Endothelial cell of umbilical vein (primary cell): Measurements from ENCODE around the gene NPVF. TPM values are rescaled to one million over a fixed set of nuclear protein-coding genes. Genes with fewer than 3 reads are reported as not detected.

ENCODE experiments used
- BruUV-seq: library from RNA; stranded (reverse); fragments of 400-500 nt; replicated peaks from 2 replicates; lab custom pipeline; 2021; lab: Mats Ljungman, UMichigan
- CTCF ChIA-PET: fragments of 300-600, 350-600 bp; sonication (Branson Sonifier 250); formaldehyde crosslinking; loops from one replicate; lab custom pipeline; 2021; ENCODE audit warnings: antibody characterized with exemption, inconsistent platforms; lab: Charles Lee
- POLR2A ChIA-PET: fragments of 300-600, 350-600 bp; sonication (Branson Sonifier 250); formaldehyde crosslinking; loops from one replicate; lab custom pipeline; 2021; ENCODE audit warnings: antibody characterized with exemption, inconsistent platforms; lab: Charles Lee
- DNase-seq: peaks from one replicate; pipeline ENCODE4 v3.0.0-alpha.2; 2011; ENCODE audit warnings: low read depth, low spot score
- FAIRE-seq: peaks from 2 replicates; lab custom pipeline; 2011; peaks lifted over from hg19 to GRCh38; lab: Jason Lieb, UNC
- H2AFZ ChIP-seq: 2 replicates; pipeline ENCODE4 v1.6.0; 2012; ENCODE audit warnings: low read depth, low read length, control low read depth, inconsistent platforms
- H3K27ac ChIP-seq: 2 replicates; pipeline ENCODE4 v1.5.1; 2011; ENCODE audit warnings: low read depth, mild to moderate bottlenecking, control low read depth, low read length, moderate library complexity; ENCODE audit not compliant: insufficient read depth
- H3K27me3 ChIP-seq, 2 experiments: 2 replicates each; pipeline versions ENCODE4 v1.6.0 to v1.6.1; 2011; ENCODE audit warnings: low read length in 2 of 2, mixed read lengths in 1 of 2; ENCODE audit not compliant: control insufficient read depth in 2 of 2, insufficient read depth in 2 of 2
- H3K36me3 ChIP-seq, 2 experiments: 2 replicates in 1 of 2; 3 replicates in 1 of 2; pipeline ENCODE4 v1.5.1; 2011; ENCODE audit warnings: low read length in 2 of 2, mild to moderate bottlenecking in 1 of 2, moderate library complexity in 1 of 2; ENCODE audit not compliant: control insufficient read depth in 2 of 2, insufficient read depth in 2 of 2; ENCODE audit errors: extremely low read depth in 1 of 2
- H3K4me1 ChIP-seq: 3 replicates; pipeline ENCODE4 v1.5.1; 2011; ENCODE audit warnings: mild to moderate bottlenecking, low read length; ENCODE audit not compliant: control insufficient read depth, insufficient read depth; ENCODE audit errors: extremely low read depth
- H3K4me2 ChIP-seq: 2 replicates; pipeline ENCODE4 v1.6.1; 2011; ENCODE audit warnings: low read length, control low read depth, mixed read lengths; ENCODE audit not compliant: insufficient read depth
- H3K4me3 ChIP-seq, 3 experiments: fragments of 200-600 bp in 1 of 3; sonication (generic), shearing (Covaris generic) in 1 of 3; replicated peaks in 1 of 3; 2 replicates each; pipeline ENCODE4 v1.5.1; 2011 to 2016; ENCODE audit warnings: control low read depth in 3 of 3, low read length in 3 of 3, mild to moderate bottlenecking in 2 of 3, inconsistent platforms in 1 of 3, low read depth in 1 of 3, moderate library complexity in 1 of 3; ENCODE audit not compliant: insufficient read depth in 1 of 3
- H3K79me2 ChIP-seq: 2 replicates; pipeline ENCODE4 v1.6.0; 2012; ENCODE audit warnings: low read length, inconsistent platforms; ENCODE audit not compliant: control insufficient read depth, insufficient read depth
- H3K9ac ChIP-seq: replicated peaks from 2 replicates; pipeline ENCODE3; 2011; ENCODE audit warnings: low read length, control low read depth; ENCODE audit not compliant: insufficient read depth; ENCODE audit errors: extremely low read depth
- H3K9me1 ChIP-seq: replicated peaks from 3 replicates; pipeline ENCODE4 v1.6.0; 2011; ENCODE audit warnings: mild to moderate bottlenecking, low read length; ENCODE audit not compliant: control insufficient read depth, insufficient read depth; ENCODE audit errors: extremely low read depth
- H3K9me3 ChIP-seq: replicated peaks from 2 replicates; pipeline ENCODE4 v1.5.1; 2012; ENCODE audit warnings: low read length, inconsistent platforms; ENCODE audit not compliant: control insufficient read depth, insufficient read depth
- H4K20me1 ChIP-seq: replicated peaks from 2 replicates; pipeline ENCODE3; 2011; ENCODE audit warnings: mild to moderate bottlenecking, low read length; ENCODE audit not compliant: control insufficient read depth, insufficient read depth; ENCODE audit errors: extremely low read depth
- CTCF ChIP-seq, 2 donors: IDR thresholded peaks; 1 replicate in 1 of 2; 2 replicates in 1 of 2; pipeline ENCODE4 v1.5.1; 2011; ENCODE audit warnings: low read length in 2 of 2, mild to moderate bottlenecking in 2 of 2, moderate library complexity in 2 of 2, control low read depth in 1 of 2, inconsistent platforms in 1 of 2, low read depth in 1 of 2; ENCODE audit not compliant: insufficient read depth in 1 of 2; ENCODE audit errors: extremely low read depth in 1 of 2
- EZH2 ChIP-seq: IDR thresholded peaks from 2 replicates; pipeline ENCODE4 v1.6.1; 2012; ENCODE audit warnings: borderline replicate concordance, low read depth, mild to moderate bottlenecking, moderate library complexity, low read length, inconsistent platforms; ENCODE audit not compliant: severe bottlenecking
- FOS ChIP-seq: IDR thresholded peaks from 2 replicates; pipeline ENCODE4 v1.6.1; 2011; ENCODE audit warnings: mild to moderate bottlenecking, low read length, moderate library complexity, borderline replicate concordance; ENCODE audit not compliant: insufficient read depth
- GATA2 ChIP-seq: IDR thresholded peaks from 2 replicates; pipeline ENCODE4 v1.7.0; 2011; ENCODE audit warnings: low read depth, mild to moderate bottlenecking, moderate library complexity, mixed read lengths, low read length; ENCODE audit not compliant: insufficient read length, insufficient read depth
- JUN ChIP-seq: IDR thresholded peaks from 2 replicates; pipeline ENCODE4 v1.6.1; 2011; ENCODE audit warnings: borderline replicate concordance, low read depth; ENCODE audit not compliant: insufficient read length, insufficient read depth
- MAX ChIP-seq: IDR thresholded peaks from 2 replicates; pipeline ENCODE4 v1.6.1; 2011; ENCODE audit not compliant: insufficient read depth, insufficient read length
- MYC ChIP-seq: IDR thresholded peaks from one replicate; pipeline ENCODE4 v1.6.1; 2011; ENCODE audit warnings: mild to moderate bottlenecking, low read depth, low read length
- POLR2A ChIP-seq: IDR thresholded peaks from 2 replicates; pipeline ENCODE4 v1.6.1; 2012; ENCODE audit warnings: low read depth, mild to moderate bottlenecking, control low read depth, low read length
- POLR2AphosphoS5 ChIP-seq: IDR thresholded peaks from 2 replicates; pipeline ENCODE4 v1.6.1; 2012; ENCODE audit warnings: low read depth, mild to moderate bottlenecking, control low read depth, low read length, moderate library complexity; ENCODE audit not compliant: insufficient read depth
- dilution Hi-C: fragments of 300-500 bp; cut with MboI; formaldehyde crosslinking; loops from one replicate; pipeline ENCODE4 v1.15.0; 2019; ENCODE audit warnings: low sequenced_read_pairs; ENCODE audit not compliant: extremely low pct_ligation_motif_present
- intact Hi-C: fragments of 100-400 bp; cut with micrococcal nuclease; formaldehyde crosslinking; loops from one replicate; pipeline ENCODE4 v1.10.0; 2022
- polyA plus RNA-seq, 4 experiments: library from polyadenylated mRNA; depleted of rRNA in 3 of 4; stranded (reverse) in 3 of 4; unstranded in 1 of 4; fragments of >200 nt; gene quantifications; 2 replicates each; pipeline versions ENCODE4 v1.2.1 to v1.2.3, GENCODE V29; 2011 to 2012; ENCODE audit warnings: missing spikeins in 1 of 4
- total RNA-seq: library from RNA; stranded (reverse); gene quantifications from 2 replicates; pipeline ENCODE4 v1.2.3, GENCODE V29; 2021

NPVF gene
- total and polyA plus RNA-seq, 2 donors (not counting 3 experiments of a cell fraction or from before 2014, with no cell fraction given), result not detected

GRCh38 chr7:25253714-25254113, 25.4 kb upstream of the NPVF start:
- Histone ChIP-seq H3K9ac (no peak overlapping the region), H3K4me1 (no peaks in the 10 kb centered on the region), H3K79me2 (no peaks in the 10 kb centered on the region), H4K20me1 (no peaks in the 10 kb centered on the region), H3K36me3 (no peaks in the 10 kb centered on the region), H3K4me3 (no peak overlapping the region), H3K9me1 (no peaks in the 10 kb centered on the region), H3K27ac (no peak overlapping the region), H3K4me2 (no peak overlapping the region), H3K9me3 (no peaks in the 10 kb centered on the region), H3K27me3 (no peaks in the 10 kb centered on the region), H2AFZ (no peak overlapping the region)
- no TSS peak for BruUV-seq
- intact Hi-C loops (no loop called here), dilution Hi-C loops (no loop called here)
- no peak for FAIRE-seq
- ChIA-PET POLR2A (no interaction called here), CTCF (no interaction called here)
- TF ChIP-seq FOS, result no peak
- TF ChIP-seq MYC, result no peak
- DNase-seq, result no peak

GRCh38 chr7:25250386-25250785, 22.1 kb upstream of the NPVF start:
- Histone ChIP-seq H3K4me3 (no peak overlapping the region), H3K9ac (no peak overlapping the region), H3K36me3 (no peaks in the 10 kb centered on the region), H3K79me2 (no peaks in the 10 kb centered on the region), H3K4me1 (no peaks in the 10 kb centered on the region), H3K9me1 (no peaks in the 10 kb centered on the region), H2AFZ (no peak overlapping the region), H4K20me1 (no peaks in the 10 kb centered on the region), H3K4me2 (no peak overlapping the region), H3K27me3 (no peaks in the 10 kb centered on the region), H3K9me3 (no peaks in the 10 kb centered on the region), H3K27ac (no peak overlapping the region)
- POLR2A ChIA-PET, result no interaction called here
- no TSS peak for BruUV-seq
- FAIRE-seq (no peak), DNase-seq (no peak)
- TF ChIP-seq POLR2A, result no peak
- TF ChIP-seq POLR2AphosphoS5, result no peak
- TF ChIP-seq CTCF (IDR thresholded peaks at IDR 0.05; ENCODE audit: extremely low read depth in 1 of 2, insufficient read depth in 1 of 2, low read depth in 1 of 2, low read length in 2 of 2), result no peak
- TF ChIP-seq GATA2, result no peak
- no peak for TF ChIP-seq EZH2
- TF ChIP-seq MYC, result no peak
- TF ChIP-seq FOS, result no peak
- TF ChIP-seq MAX, result no peak
- no peak for TF ChIP-seq JUN
- dilution Hi-C loops, result no loop called here
- CTCF ChIA-PET, result interaction anchor here (1.0 to 2.7 kb wide), 2 partner anchors 9 to 315 kb away, joined by 3 to 12 read pairs; no protein-coding TSS in a partner anchor
- intact Hi-C loops, result no loop called here
